ENCODE results near the gene CD59.

Gene CD59

GRCh38 chr11:33699515-33700062, 36.6 kb downstream of the CD59 start:
- no peak overlapping the region for H3K4me3 ChIP-seq (ENCODE audit: low read length)
- TF ChIP-seq ZNF274 (IDR thresholded peaks at IDR 0.05; ENCODE audit: low read depth, low read length), result no peak

GRCh38 chr11:33698921-33699320, 37.3 kb downstream of the CD59 start:
- no peak overlapping the region for H3K4me3 ChIP-seq (ENCODE audit: low read length)
- no peak for TF ChIP-seq ZNF274 (IDR thresholded peaks at IDR 0.05; ENCODE audit: low read depth, low read length)

- H3K4me3 ChIP-seq (ENCODE audit: low read length), result no peak overlapping the region
- TF ChIP-seq ZNF274 (IDR thresholded peaks at IDR 0.05; ENCODE audit: low read depth, low read length), result no peak
Measured at GRCh38 chr11:33697997-33698396, 38.2 kb downstream of the CD59 start.

- H3K4me3 ChIP-seq (ENCODE audit: low read length), result no peak overlapping the region
- no peak for TF ChIP-seq ZNF274 (IDR thresholded peaks at IDR 0.05; ENCODE audit: low read depth, low read length)
Measured at GRCh38 chr11:33696931-33697638, 39.1 kb downstream of the CD59 start.

GRCh38 chr11:33696411-33696810, 39.8 kb downstream of the CD59 start:
- no peak for TF ChIP-seq ZNF274 (IDR thresholded peaks at IDR 0.05; ENCODE audit: low read depth, low read length)
- no peak overlapping the region for H3K4me3 ChIP-seq (ENCODE audit: low read length)

GRCh38 chr11:33695051-33695566, 41.1 kb downstream of the CD59 start:
- TF ChIP-seq ZNF274 (IDR thresholded peaks at IDR 0.05; ENCODE audit: low read depth, low read length), result no peak
- no peak overlapping the region for H3K4me3 ChIP-seq (ENCODE audit: low read length)

GRCh38 chr11:33694346-33695050, 41.7 kb downstream of the CD59 start:
- no peak overlapping the region for H3K4me3 ChIP-seq (ENCODE audit: low read length)
- no peak for TF ChIP-seq ZNF274 (IDR thresholded peaks at IDR 0.05; ENCODE audit: low read depth, low read length)

- no peak overlapping the region for H3K4me3 ChIP-seq (ENCODE audit: low read length)
- no peak for TF ChIP-seq ZNF274 (IDR thresholded peaks at IDR 0.05; ENCODE audit: low read depth, low read length)
Measured at GRCh38 chr11:33692541-33692940, 43.7 kb downstream of the CD59 start.

GRCh38 chr11:33692013-33692504, 44.2 kb downstream of the CD59 start:
- TF ChIP-seq ZNF274 (IDR thresholded peaks at IDR 0.05; ENCODE audit: low read depth, low read length), result no peak
- no peak overlapping the region for H3K4me3 ChIP-seq (ENCODE audit: low read length)

GRCh38 chr11:33691066-33691864, 45.0 kb downstream of the CD59 start:
- no peak for TF ChIP-seq ZNF274 (IDR thresholded peaks at IDR 0.05; ENCODE audit: low read depth, low read length)
- no peak overlapping the region for H3K4me3 ChIP-seq (ENCODE audit: low read length)

- TF ChIP-seq ZNF274 (IDR thresholded peaks at IDR 0.05; ENCODE audit: low read depth, low read length), result no peak
- no peak overlapping the region for H3K4me3 ChIP-seq (ENCODE audit: low read length)
Measured at GRCh38 chr11:33690290-33691065, 45.7 kb downstream of the CD59 start.

GRCh38 chr11:33689501-33689900, 46.7 kb downstream of the CD59 start:
- H3K4me3 ChIP-seq (ENCODE audit: low read length), result no peak overlapping the region
- TF ChIP-seq ZNF274 (IDR thresholded peaks at IDR 0.05; ENCODE audit: low read depth, low read length), result no peak

- TF ChIP-seq ZNF274 (IDR thresholded peaks at IDR 0.05; ENCODE audit: low read depth, low read length), result no peak
Measured at GRCh38 chr11:33689085-33689484, 47.1 kb downstream of the CD59 start.

More at GRCh38 chr11:33689085-33689484, 47.1 kb downstream of the CD59 start:
- no peak overlapping the region for H3K4me3 ChIP-seq (ENCODE audit: low read length)
